HepG2 (cell line): ENCODE data around the gene PCOLCE2. TPM values are rescaled to one million over a fixed set of nuclear protein-coding genes. Genes with fewer than 3 reads are reported as not detected.

Experiments used
- ATAC-seq: fragments of 200-7000 bp; cut with Tn5 transposase; 3 replicates; pipeline ENCODE4 v1.9.1; 2020; ENCODE audit warnings: mild to moderate bottlenecking, moderate library complexity
- BruUV-seq: library from RNA; stranded (reverse); fragments of 400-500 nt; replicated peaks from 2 replicates; lab custom pipeline; 2021; lab: Mats Ljungman, UMichigan
- CTCF ChIA-PET: fragments of 300-600 bp; formaldehyde crosslinking; extraction: SDS; loops from one replicate; lab custom pipeline; 2021; ENCODE audit warnings: low total read pairs, inconsistent platforms, low intra/inter-chr PET ratio; lab: Yijun Ruan, JAX
- POLR2A ChIA-PET: fragments of 350-600 bp; sonication (Branson Sonifier 250); formaldehyde crosslinking; loops from one replicate; lab custom pipeline; 2020; ENCODE audit warnings: antibody characterized with exemption, inconsistent platforms; lab: Yijun Ruan, JAX
- DNase-seq: peaks from one replicate; pipeline ENCODE4 v3.0.0-alpha.2; 2015; ENCODE audit warnings: low spot score
- FAIRE-seq: peaks from 3 replicates; lab custom pipeline; 2011; peaks lifted over from hg19 to GRCh38; lab: Jason Lieb, UNC
- H2AFZ ChIP-seq: one replicate; pipeline ENCODE4 v1.6.1; 2011; ENCODE audit warnings: low read length, inconsistent platforms
- H3K27ac ChIP-seq: fragments of 300-600 bp; 3 replicates; pipeline ENCODE4 v1.8.0; 2011; ENCODE audit warnings: mixed run types, mild to moderate bottlenecking, mixed read lengths, low read length, inconsistent platforms; ENCODE audit not compliant: insufficient read depth; ENCODE audit errors: extremely low read length
- H3K27me3 ChIP-seq, 2 experiments: fragments of 200-600 bp in 1 of 2; 2 replicates in 1 of 2; 3 replicates in 1 of 2; pipeline versions ENCODE4 v1.6.0 to v1.8.0; 2011; ENCODE audit warnings: low read length in 2 of 2, mild to moderate bottlenecking in 2 of 2, moderate library complexity in 2 of 2, inconsistent platforms in 1 of 2; ENCODE audit not compliant: insufficient read depth in 2 of 2, control insufficient read depth in 1 of 2
- H3K36me3 ChIP-seq, 2 experiments: fragments of 200-600 bp in 1 of 2; replicated peaks in 1 of 2; 2 replicates in 1 of 2; 3 replicates in 1 of 2; pipeline versions ENCODE4 v1.5.1 to v1.8.0; 2011; ENCODE audit warnings: low read length in 2 of 2, inconsistent platforms in 1 of 2; ENCODE audit not compliant: insufficient read depth in 2 of 2, control insufficient read depth in 1 of 2
- H3K4me1 ChIP-seq: 2 replicates; pipeline ENCODE4 v1.5.1; 2012; ENCODE audit warnings: low read length, inconsistent platforms; ENCODE audit not compliant: insufficient read depth
- H3K4me2 ChIP-seq: 2 replicates; pipeline ENCODE4 v1.6.0; 2011; ENCODE audit warnings: low read depth, low read length, inconsistent platforms
- H3K4me3 ChIP-seq, 3 experiments: fragments of 200-600 bp in 1 of 3; sonication (generic), shearing (Covaris generic) in 1 of 3; replicated peaks in 1 of 3; 2 replicates each; pipeline ENCODE4 v1.5.1; 2011 to 2016; ENCODE audit warnings: low read length in 3 of 3, inconsistent platforms in 2 of 3, low read depth in 2 of 3, mild to moderate bottlenecking in 2 of 3, control low read depth in 1 of 3, mixed read lengths in 1 of 3; ENCODE audit not compliant: insufficient read depth in 1 of 3
- H3K79me2 ChIP-seq: one replicate; pipeline ENCODE4 v1.6.1; 2011; ENCODE audit warnings: low read length, inconsistent platforms; ENCODE audit not compliant: insufficient read depth
- H3K9ac ChIP-seq: 2 replicates; pipeline ENCODE4 v1.6.0; 2011; ENCODE audit warnings: mild to moderate bottlenecking, low read depth, low read length, inconsistent platforms; ENCODE audit not compliant: insufficient read depth
- H3K9me3 ChIP-seq: 2 replicates; pipeline ENCODE4 v1.5.1; 2012; ENCODE audit warnings: mild to moderate bottlenecking, low read length
- H4K20me1 ChIP-seq: 2 replicates; pipeline ENCODE4 v1.6.0; 2011; ENCODE audit warnings: inconsistent platforms, mild to moderate bottlenecking, low read length, moderate library complexity; ENCODE audit not compliant: insufficient read depth
- CHCHD3 ChIP-seq: sonication (generic); formaldehyde crosslinking; IDR thresholded peaks from 2 replicates; pipeline ENCODE4 v1.8.0; 2022; ENCODE audit warnings: mild to moderate bottlenecking, missing genetic modification reagents, moderate library complexity
- EHMT2 ChIP-seq: fragments of 200-600 bp; sonication (generic); IDR thresholded peaks from 2 replicates; pipeline ENCODE4 v1.7.0; 2017; ENCODE audit warnings: antibody characterized with exemption, low read depth, low read length, borderline replicate concordance
- ELF3 ChIP-seq: IDR thresholded peaks from 2 replicates; pipeline ENCODE4 v1.6.1; 2016; ENCODE audit warnings: missing genetic modification reagents, missing compliant biosample characterization
- FOXJ3 ChIP-seq: sonication (generic); formaldehyde crosslinking; IDR thresholded peaks from 2 replicates; pipeline ENCODE4 v1.4.0; 2020; ENCODE audit warnings: missing genetic modification reagents, mild to moderate bottlenecking, borderline replicate concordance
- GFI1 ChIP-seq: sonication (generic); formaldehyde crosslinking; IDR thresholded peaks from 2 replicates; pipeline ENCODE4 v1.5.0; 2020; ENCODE audit warnings: missing genetic modification reagents, mild to moderate bottlenecking, borderline replicate concordance
- MAFF ChIP-seq: IDR thresholded peaks from 2 replicates; pipeline ENCODE4 v1.6.1; 2011; ENCODE audit warnings: low read depth, low read length, improper control_type of control experiment
- MAFK ChIP-seq, 2 experiments: IDR thresholded peaks in 1 of 2; conservative IDR thresholded peaks in 1 of 2; 2 replicates each; pipeline ENCODE4 v1.6.1; 2011; ENCODE audit warnings: improper control_type of control experiment in 2 of 2, low read length in 2 of 2
- NFE2L2 ChIP-seq: fragments of 150-350 bp; IDR thresholded peaks from 2 replicates; pipeline ENCODE4 v1.6.1; 2014; ENCODE audit warnings: low read length
- RAD21 ChIP-seq: fragments of 450-650 bp; formaldehyde crosslinking; IDR thresholded peaks from 2 replicates; pipeline ENCODE4 v1.5.0; 2020; ENCODE audit warnings: mild to moderate bottlenecking
- RCOR2 ChIP-seq: IDR thresholded peaks from 2 replicates; pipeline ENCODE4 v1.6.1; 2016; ENCODE audit warnings: missing biosample characterization, missing genetic modification reagents
- SOX5 ChIP-seq: IDR thresholded peaks from 2 replicates; pipeline ENCODE4 v1.6.1; 2016; ENCODE audit warnings: borderline replicate concordance
- TARDBP ChIP-seq: sonication (generic); formaldehyde crosslinking; IDR thresholded peaks from 2 replicates; pipeline ENCODE4 v1.8.0; 2022; ENCODE audit warnings: mild to moderate bottlenecking, missing genetic modification reagents
- THAP11 ChIP-seq: IDR thresholded peaks from 2 replicates; pipeline ENCODE4 v1.6.1; 2016; ENCODE audit warnings: missing biosample characterization, missing genetic modification reagents
- ZBTB7B ChIP-seq: sonication (generic); formaldehyde crosslinking; IDR thresholded peaks from 2 replicates; pipeline ENCODE4 v1.4.0; 2020; ENCODE audit warnings: missing genetic modification reagents
- ZNF468 ChIP-seq: sonication (generic); formaldehyde crosslinking; IDR thresholded peaks from 2 replicates; pipeline ENCODE4 v1.8.0; 2022; ENCODE audit warnings: mild to moderate bottlenecking, moderate library complexity, missing genetic modification reagents
- ZNF75D ChIP-seq: sonication (generic); formaldehyde crosslinking; IDR thresholded peaks from 2 replicates; pipeline ENCODE4 v1.8.1; 2023; ENCODE audit warnings: missing genetic modification reagents, mild to moderate bottlenecking, borderline replicate concordance
- WGBS: methylation state at CpG from one replicate; pipeline ENCODE4 v1.1.6; 2017; ENCODE audit warnings: low lambda C conversion rate; 5-methylcytosine and 5-hydroxymethylcytosine counted together
- in situ Hi-C: cut with HindIII; loops from 2 replicates; pipeline ENCODE4 v1.10.0; 2017; ENCODE audit warnings: low pct_unique_long_range_greater_than_20kb; ENCODE audit not compliant: extremely low pct_ligation_motif_present
- intact Hi-C: fragments of 100-400 bp; cut with micrococcal nuclease; formaldehyde crosslinking; loops from one replicate; pipeline ENCODE4 v1.10.0; 2022; ENCODE audit not compliant: unreplicated experiment
- polyA plus RNA-seq, 8 experiments: library from polyadenylated mRNA; depleted of rRNA in 3 of 8; stranded (reverse) in 7 of 8; unstranded in 1 of 8; fragments of >200 nt; fragmentation: Illumina TruSeq in 4 of 8; extraction: Trizol in 4 of 8; gene quantifications; 2 replicates each; pipeline versions ENCODE4 v1.2.1 to v1.2.3, GENCODE V29; 2011 to 2016; ENCODE audit warnings: low read depth in 4 of 8, missing spikeins in 1 of 8, mixed read lengths in 1 of 8; ENCODE audit not compliant: insufficient read depth in 1 of 8
- total RNA-seq, 5 experiments: library from RNA; depleted of rRNA; stranded (reverse); fragments of >200 nt; fragmentation: Illumina TruSeq; extraction: Trizol; gene quantifications; 2 replicates each; pipeline ENCODE4 v1.2.3, GENCODE V29; 2016; ENCODE audit warnings: low read depth in 1 of 5
- TF ChIP-seq, protein P1 (sequence below): sonication (generic); formaldehyde crosslinking; IDR thresholded peaks from 2 replicates; pipeline ENCODE4 v1.4.0; 2020; ENCODE audit warnings: missing genetic modification reagents

Gene PCOLCE2
- total and polyA plus RNA-seq, 2 of the 13 experiments (the other 11 are each of a cell fraction or from before 2014, with no cell fraction given): 0.71 to 2.0 TPM

DNA sequence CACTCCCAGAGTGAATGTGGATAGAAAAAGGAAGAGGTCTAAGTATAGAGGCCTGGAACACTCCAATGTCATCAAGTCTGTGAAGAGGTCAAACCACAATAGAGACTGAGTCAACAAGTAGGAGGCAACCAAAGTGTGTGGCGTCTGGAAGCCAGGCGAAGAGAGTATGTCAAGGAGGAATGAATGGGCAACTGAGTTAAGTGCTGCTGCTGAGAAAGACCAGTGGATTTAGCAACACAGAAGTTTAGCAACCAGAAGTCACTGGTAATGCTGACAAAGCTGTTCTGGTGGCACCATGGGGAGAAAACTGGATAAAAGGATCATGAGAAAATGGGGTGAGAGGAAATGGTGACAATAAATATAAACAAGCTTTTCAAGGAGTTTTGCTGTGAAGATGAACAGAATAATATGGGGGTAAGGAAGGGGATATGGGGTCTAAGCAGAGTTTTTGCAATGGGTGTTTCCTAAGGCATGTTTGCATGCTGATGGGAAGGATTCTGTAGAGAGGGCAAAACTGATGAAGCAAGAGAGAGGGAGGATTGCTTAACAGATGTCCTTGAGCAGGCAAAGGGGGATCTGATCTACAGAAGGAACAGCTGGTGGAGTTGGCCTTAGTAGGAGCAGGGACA is 38.4 kb downstream of the PCOLCE2 start (continued):
- TF ChIP-seq FOXJ3: 0 out of 2 replicates have a peak, but pooled peaks have one; percentile 15
- peak; percentile 63; the same call in 1 of the 2 replicates for TF ChIP-seq TARDBP (CRISPR knock-in tag)
- TF ChIP-seq GFI1: 0 out of 2 replicates have a peak, but pooled peaks have one; percentile 10
- peak; percentile 79 for TF ChIP-seq ZBTB7B (CRISPR knock-in tag)
- TF ChIP-seq ELF3 (CRISPR knock-in tag): 0 out of 2 replicates have a peak, but pooled peaks have one; percentile 46
- no peak for TF ChIP-seq EHMT2
- TF ChIP-seq RCOR2 (CRISPR knock-in tag): 0 out of 2 replicates have a peak, but pooled peaks have one; percentile 38
- 0 out of 2 replicates have a peak, but pooled peaks have one; percentile 11 for TF ChIP-seq RAD21 (CRISPR knock-in tag)
- TF ChIP-seq, protein P1, sequence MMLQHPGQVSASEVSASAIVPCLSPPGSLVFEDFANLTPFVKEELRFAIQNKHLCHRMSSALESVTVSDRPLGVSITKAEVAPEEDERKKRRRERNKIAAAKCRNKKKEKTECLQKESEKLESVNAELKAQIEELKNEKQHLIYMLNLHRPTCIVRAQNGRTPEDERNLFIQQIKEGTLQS (CRISPR knock-in tag): no peak
- no peak for TF ChIP-seq ZNF75D (CRISPR knock-in tag)
- TF ChIP-seq SOX5 (CRISPR knock-in tag): no peak; the same call in 1 of the 2 replicates
- TF ChIP-seq THAP11 (CRISPR knock-in tag): peak; percentile 47; the same call in 1 of the 2 replicates

DNA sequence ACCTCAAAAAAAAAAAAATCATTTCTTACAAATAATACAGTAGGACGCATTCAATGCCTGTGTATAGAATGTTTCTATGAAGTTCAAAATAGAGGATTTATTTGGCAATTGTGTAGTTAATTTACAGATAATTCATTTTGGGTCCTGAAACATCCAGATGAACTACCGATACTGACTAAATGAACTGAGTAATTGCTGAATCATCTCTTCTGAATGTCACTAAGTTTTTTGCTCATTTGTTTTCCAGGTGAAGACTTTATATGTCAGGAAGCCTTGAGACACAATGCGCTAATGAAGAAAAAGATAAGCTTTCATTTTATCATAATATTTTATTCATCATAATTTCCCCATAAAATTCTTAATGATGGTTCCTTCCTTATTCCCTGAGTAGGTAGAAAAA is 39.7 kb downstream of the PCOLCE2 start:
- WGBS: 95% methylated on average over 3 of the region's 3 CpGs
- POLR2A ChIA-PET: no interaction called here
- H3K9me3 ChIP-seq: no peaks in the 10 kb centered on the region

More for the DNA sequence above, 39.7 kb downstream of the PCOLCE2 start:
- Histone ChIP-seq H3K4me2 (no peak overlapping the region), H3K27me3 (no peaks in the 10 kb centered on the region)
- TF ChIP-seq CHCHD3 (CRISPR knock-in tag) (no peak), MAFK (conservative IDR thresholded peaks at IDR 0.05 in 1 of 2, IDR thresholded peaks at IDR 0.05 in 1 of 2; ENCODE audit: low read length in 2 of 2) (peak; percentile 66 to 85), NFE2L2 (0 out of 2 replicates have a peak, but pooled peaks have one; percentile 23), ZNF468 (CRISPR knock-in tag) (no peak), MAFF (peak; percentile 81)
- TF ChIP-seq, all 625 proteins: peak for 3
- CTCF ChIA-PET: no interaction called here
- BruUV-seq: no TSS peak
- no peak overlapping the region for H3K9ac ChIP-seq
- H2AFZ ChIP-seq: no peak overlapping the region
- ATAC-seq (no peak), DNase-seq (no peak), FAIRE-seq (no peak)
- H3K4me3 ChIP-seq: no peak overlapping the region
- intact Hi-C loops (no loop called here), in situ Hi-C loops (no loop called here)
- H3K27ac ChIP-seq: no peak overlapping the region
- H4K20me1 ChIP-seq: no peaks in the 10 kb centered on the region
- H3K36me3 ChIP-seq: no peaks in the 10 kb centered on the region
- H3K4me1 ChIP-seq: peaks cover 48% of the 10 kb centered on the region
- no peaks in the 10 kb centered on the region for H3K79me2 ChIP-seq
